HG03097 (cell line): ENCODE measurements around the gene KDM6B.
A peak's percentile ranks its signal among the peaks of the same experiment; 100 is the strongest.

Experiments
- ATAC-seq: cut with Tn5 transposase; IDR thresholded peaks from one replicate; pipeline ENCODE4 v1.9.1; 2021; ENCODE audit not compliant: unreplicated experiment, low FRiP score

The KDM6B gene

DNA sequence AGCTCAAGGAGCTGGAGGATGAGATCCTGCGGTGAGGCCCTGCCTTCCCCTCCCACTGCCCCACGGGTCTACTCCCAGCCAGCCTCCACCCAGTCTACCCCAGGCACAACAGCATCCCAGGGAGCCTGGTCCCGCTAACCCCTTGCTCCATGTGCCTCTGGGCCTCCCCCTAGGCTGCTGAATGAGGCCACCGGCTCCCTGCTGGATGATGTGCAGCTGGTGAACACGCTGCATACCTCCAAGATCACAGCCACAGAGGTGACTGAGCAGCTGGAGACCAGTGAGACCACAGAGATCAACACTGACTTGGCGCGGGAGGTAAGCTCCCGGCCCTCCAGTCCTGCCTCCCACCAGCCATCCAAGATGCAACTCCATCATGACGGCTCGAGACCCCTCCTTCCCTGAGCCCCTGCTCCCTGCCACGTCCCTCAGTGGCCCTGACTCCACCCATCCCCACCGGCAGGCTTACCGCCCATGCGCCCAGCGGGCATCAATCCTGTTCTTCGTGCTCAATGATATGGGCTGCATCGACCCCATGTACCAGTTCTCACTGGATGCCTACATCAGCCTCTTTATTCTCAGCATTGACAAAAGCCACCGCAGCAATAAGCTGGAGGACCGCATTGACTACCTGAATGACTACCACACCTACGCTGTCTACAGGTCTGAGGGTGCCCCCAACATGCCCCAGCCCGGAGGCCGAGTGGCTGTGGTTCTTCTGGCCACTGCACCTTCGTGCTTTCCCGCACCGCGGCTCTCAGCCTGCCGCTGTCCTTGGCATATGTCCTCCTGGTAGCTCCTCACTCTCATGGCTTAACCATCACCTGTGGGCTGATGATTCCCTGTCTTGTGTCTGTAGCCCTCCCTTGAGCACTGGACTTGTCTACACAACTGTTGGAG is 15.0 kb upstream of the KDM6B start:
- no peak for ATAC-seq

DNA sequence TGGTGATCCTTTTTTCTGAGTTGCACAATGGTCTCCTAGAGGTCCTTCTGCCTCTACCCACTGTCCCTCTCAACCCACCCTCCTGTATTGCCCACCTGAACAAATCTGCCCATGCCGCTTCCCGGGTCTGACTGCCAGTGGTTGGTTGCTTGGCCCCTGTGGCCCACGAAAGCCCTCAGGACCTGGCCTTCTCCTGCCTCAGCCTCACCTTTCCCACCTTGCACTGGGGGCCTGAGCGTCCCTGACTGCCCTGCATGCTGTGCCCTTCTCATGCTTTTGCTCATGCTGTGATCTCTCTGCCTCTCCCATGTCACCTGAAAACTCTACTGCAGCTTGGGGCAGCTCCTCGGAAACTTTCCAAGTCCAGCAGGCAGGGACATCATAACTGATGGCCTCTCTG is 13.8 kb upstream of the KDM6B start:
- ATAC-seq: no peak

DNA sequence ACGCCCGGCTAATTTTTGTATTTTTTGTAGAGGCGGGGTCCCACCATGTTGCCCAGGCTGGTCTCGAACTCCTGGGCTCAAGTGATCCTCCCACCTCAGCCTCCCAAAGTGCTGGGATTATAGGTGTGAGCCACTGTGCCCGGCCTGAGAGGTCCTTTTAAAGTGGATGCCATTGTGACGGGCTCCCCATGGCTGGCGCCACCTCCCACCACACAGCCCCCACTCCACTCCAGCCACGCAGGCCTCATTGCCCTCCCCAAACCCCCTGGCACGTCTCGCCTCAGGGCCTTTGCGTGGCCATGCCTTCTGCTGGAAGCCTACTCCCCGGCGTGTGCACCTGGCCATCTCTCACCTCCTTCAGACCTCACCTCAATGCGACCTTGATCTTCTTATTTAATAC is 11.9 kb upstream of the KDM6B start:
- no peak for ATAC-seq

GRCh38 chr17:7823581-7824001 is 10.4 kb upstream of the KDM6B start:
- no peak for ATAC-seq

DNA sequence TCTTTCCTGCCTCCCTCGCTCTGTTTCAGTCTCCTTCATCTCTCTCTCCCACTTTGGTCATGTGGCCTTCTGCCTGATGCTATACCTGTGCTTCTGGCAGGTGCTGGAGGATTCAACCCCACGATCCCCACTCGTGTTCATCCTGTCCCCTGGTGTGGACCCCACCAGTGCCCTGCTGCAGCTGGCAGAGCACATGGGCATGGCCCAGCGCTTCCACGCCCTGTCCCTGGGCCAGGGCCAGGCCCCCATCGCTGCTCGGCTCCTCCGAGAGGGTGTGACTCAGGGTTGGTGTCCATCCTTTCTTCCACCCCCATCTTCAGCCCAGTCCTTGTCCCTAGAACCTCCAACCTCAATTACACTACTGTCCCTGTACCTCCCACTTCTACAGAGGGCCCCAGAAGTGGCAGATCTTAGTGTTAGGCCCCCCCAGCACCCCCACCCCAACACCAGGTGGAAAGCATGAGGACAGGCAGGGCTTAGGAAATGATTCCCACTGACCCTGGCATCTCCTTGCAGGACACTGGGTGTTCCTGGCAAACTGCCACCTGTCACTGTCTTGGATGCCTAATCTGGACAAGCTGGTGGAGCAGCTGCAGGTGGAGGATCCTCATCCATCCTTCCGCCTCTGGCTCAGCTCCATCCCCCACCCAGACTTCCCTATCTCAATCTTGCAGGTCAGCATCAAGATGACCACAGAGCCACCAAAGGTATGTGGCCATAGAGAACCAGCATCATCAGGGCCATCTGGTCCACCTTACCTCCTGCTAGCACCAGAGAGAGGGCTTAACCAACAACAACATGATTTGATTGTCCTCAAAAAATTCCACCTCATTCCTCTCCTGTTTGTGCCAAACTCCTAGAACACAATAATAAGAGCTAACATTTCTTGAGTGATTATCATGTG is 9.7 kb upstream of the KDM6B start:
- no peak for ATAC-seq

- no peak for ATAC-seq
Measured at GRCh38 chr17:7825206-7825990, 8.6 kb upstream of the KDM6B start.

DNA sequence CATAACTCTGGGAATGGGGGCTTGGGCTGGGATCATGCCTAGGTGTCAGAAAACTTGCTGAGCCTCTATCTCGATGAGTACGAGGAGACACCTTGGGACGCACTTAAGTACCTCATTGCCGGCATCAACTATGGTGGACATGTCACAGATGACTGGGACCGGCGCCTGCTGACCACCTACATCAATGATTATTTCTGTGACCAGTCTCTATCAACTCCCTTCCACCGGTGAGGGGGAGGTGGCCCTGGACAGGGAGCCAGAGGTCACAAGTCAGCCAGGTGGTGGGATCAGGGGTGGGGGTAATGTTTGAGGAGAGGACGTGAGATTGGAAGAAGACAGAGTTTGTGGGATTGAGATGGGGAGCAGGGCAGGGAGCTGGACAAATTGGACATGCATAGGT is 3.4 kb upstream of the KDM6B start:
- no peak for ATAC-seq

DNA sequence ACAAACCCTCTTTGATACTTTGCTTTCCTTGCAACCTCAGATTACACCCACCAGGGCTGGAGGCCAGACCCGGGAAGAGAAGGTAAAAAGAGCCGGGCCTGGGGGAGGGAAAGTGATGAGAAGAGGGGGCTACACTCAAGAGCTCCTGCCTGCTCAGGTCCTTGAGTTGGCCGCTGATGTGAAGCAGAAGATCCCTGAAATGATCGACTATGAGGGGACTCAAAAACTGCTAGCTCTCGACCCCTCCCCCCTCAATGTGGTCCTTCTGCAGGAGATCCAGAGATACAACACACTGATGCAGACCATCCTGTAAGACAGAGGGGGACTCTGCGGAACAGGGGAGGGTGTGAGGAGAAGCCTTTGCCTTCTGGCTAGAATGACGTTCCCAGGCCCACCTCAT is 2.8 kb upstream of the KDM6B start:
- ATAC-seq: no peak

GRCh38 chr17:7832431-7832830 is 1.6 kb upstream of the KDM6B start:
- no peak for ATAC-seq

GRCh38 chr17:7833011-7833794 is 814 bp upstream of the KDM6B start:
- ATAC-seq: no peak

GRCh38 chr17:7834542-7834956 is 532 bp downstream of the KDM6B start:
- no peak for ATAC-seq

DNA sequence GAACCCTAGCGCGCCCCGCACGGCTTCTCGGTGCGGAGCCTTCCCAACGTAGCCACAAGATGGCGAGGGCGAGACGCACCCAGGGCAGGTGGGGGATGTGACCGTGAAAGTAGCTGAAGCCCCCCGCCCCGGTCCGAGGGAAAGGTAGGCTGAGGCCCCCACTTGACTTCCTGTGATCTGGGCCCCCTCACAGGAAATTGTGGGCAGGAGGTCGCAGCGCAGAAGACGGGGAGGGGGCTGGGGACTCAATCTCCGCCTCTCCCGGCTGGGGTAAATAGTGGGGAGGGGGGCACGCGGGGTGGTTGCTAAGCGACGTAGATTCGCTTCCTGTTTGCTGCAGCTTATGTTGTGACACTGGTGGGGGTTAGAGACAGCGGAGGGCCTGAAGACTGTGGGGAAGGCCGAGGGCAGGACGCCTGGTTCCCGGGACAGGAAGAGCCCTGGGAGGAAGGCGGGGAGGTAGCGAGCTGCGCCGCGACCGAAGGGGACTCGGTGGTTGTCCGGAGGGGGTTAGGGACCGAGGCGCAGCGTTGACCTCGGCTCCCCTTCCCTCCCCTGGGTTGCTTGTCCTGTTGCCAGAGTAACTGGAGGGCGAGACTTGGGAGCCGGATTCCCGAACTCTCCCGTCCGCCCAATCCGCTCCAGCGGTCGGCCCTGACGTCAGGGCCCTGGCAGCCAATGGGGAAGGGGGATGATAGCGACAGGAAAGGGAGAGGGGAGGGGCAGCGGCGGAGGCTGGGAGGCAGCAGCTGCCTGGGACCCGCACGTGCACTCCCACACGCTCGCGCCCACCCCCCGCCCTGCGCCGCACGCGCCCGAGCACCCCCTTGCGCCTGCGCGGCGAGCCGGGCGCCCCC is 1.2 kb downstream of the KDM6B start:
- ATAC-seq: peak; percentile 50

DNA sequence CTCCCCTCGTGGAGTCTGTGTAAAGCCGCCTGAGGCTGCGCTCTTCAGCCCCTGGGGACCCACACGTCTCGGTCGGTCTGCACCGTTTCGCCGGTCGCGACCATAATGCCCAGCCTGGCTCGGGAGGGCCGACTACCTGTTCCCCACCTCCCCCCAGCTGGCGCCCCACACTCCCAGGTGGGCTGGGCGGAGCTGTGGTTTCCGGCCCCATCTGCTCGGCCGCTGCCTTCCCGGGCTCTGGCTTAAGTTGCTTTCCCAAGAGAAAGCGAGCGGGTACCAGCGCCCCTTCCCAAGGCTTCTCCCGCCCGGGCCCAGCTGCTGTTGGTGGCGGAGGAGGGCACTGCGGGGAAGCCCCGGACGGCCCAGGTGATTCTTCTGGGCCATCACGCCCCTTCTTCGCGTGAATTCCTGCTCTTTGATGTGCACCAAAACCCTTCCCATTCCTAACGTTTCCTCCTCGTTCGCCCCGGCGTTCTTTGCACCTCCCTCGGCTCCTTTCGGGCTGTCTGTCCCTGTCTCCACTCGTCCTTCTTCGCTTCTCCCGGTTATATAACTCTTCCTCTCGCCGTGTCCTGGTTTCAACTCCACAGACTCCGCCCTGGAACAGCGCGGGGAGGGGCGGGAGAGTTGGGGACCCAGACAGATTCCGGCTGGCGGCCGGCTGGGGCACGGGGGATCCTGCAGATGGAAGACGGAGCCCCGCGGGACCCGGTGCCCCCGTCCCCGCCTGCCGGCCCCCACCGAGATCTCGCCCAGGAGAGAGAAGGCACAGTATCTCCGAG is 2.0 kb downstream of the KDM6B start:
- peak; percentile 27 for ATAC-seq

- ATAC-seq: no peak
Measured at GRCh38 chr17:7836596-7837407, 2.8 kb downstream of the KDM6B start.

DNA sequence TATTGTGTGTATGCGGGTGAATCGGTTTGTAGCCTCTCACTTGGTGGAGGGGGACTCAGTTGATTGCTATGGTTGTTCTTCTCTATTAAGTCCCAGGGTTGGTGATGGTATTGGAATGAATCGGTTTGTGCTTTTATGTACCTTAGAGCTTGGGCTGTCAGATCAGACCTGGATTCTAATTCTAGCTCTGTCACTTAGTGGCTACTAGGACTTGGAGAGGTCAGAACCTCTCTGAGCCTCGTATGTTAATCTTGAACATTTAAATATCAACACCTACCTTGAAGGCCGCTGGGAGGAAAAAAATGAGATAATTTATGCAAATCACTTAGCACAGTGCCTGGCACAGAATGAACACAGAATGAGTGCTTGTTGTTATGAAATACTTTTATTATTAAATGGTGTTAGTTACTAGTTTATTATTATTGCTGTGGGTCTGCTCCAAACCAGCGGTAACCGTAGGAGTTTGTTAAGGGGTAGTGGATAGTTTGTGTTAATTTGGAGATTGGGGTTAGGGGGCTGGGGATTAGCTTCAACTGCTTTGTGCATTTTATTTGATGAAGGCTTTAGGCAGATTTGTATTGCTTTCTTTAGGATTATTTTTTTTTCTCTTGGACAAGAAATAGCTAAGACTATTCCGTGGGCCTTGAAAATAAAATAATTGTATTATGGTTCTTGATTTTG is 3.5 kb downstream of the KDM6B start:
- no peak for ATAC-seq

GRCh38 chr17:7838090-7839075 is 4.4 kb downstream of the KDM6B start:
- ATAC-seq: no peak
